Thyroid gland (tissue), 4 donors: ENCODE results near the gene CD37. TPM values are rescaled to one million over a fixed set of nuclear protein-coding genes. Genes with fewer than 3 reads are reported as not detected.
"Not testable (repeated sequence)": the region's sequence is repeated elsewhere in the genome, so short reads cannot be mapped to it uniquely, and the experiment has no call there.

Experiments
- DNase-seq, 2 donors: peaks; one replicate each; pipeline ENCODE4 v3.0.0-alpha.2; 2019
- H3K27ac ChIP-seq, 3 donors: fragments of 200-600 bp; sonication (generic); 1 replicate in 2 of 3; 2 replicates in 1 of 3; pipeline ENCODE4 v1.5.1; 2016 to 2019; ENCODE audit warnings: mild to moderate bottlenecking in 1 of 3, moderate library complexity in 1 of 3
- H3K27me3 ChIP-seq: fragments of 200-600 bp; sonication (generic); one replicate; pipeline ENCODE4 v1.5.1; 2019
- H3K36me3 ChIP-seq, 2 donors: fragments of 200-600 bp; sonication (generic); one replicate each; pipeline ENCODE4 v1.5.1; 2016 to 2019
- H3K4me1 ChIP-seq, 2 donors: fragments of 200-600 bp; sonication (generic); one replicate each; pipeline ENCODE4 v1.5.1; 2017 to 2019
- H3K4me3 ChIP-seq, 3 donors: fragments of 200-600 bp; sonication (generic); replicated peaks in 1 of 3; 1 replicate in 2 of 3; 2 replicates in 1 of 3; pipeline ENCODE4 v1.5.1; 2016; ENCODE audit warnings: mild to moderate bottlenecking in 1 of 3
- H3K9me3 ChIP-seq: fragments of 200-600 bp; sonication (generic); one replicate; pipeline ENCODE4 v1.5.1; 2017
- POLR2A ChIP-seq, 2 donors: fragments of 450-650 bp; IDR thresholded peaks; one replicate each; pipeline ENCODE4 v1.6.1; 2017; ENCODE audit warnings: antibody characterized with exemption in 2 of 2, mild to moderate bottlenecking in 2 of 2, moderate library complexity in 1 of 2
- WGBS, 2 donors: methylation state at CpG; one replicate each; pipeline ENCODE4 v1.1.5; 2017; 5-methylcytosine and 5-hydroxymethylcytosine counted together
- intact Hi-C: fragments of 100-400 bp; cut with DNase I; formaldehyde crosslinking; loops from one replicate; pipeline ENCODE4 v1.15.1; 2023
- total RNA-seq, 4 donors: library from RNA; depleted of rRNA; stranded (reverse); fragments of >200 nt; gene quantifications; one replicate each; pipeline ENCODE4 v1.2.3, GENCODE V29; 2016
- TF ChIP-seq, protein P1 (sequence below), 6 experiments: fragments of 200-600 bp in 3 of 6; fragments of 450-650 bp in 3 of 6; sonication (generic) in 3 of 6; IDR thresholded peaks; one replicate each; pipeline ENCODE4 v1.5.1; 2016 to 2019; ENCODE audit warnings: antibody characterized with exemption in 6 of 6, mild to moderate bottlenecking in 2 of 6, inconsistent platforms in 1 of 6, moderate library complexity in 1 of 6

Gene CD37
- total RNA-seq, 4 donors from 2014 or later: 2.1 to 9.7 (median 5.4) TPM

GRCh38 chr19:49366110-49366509, 30.9 kb downstream of the CD37 start:
- no peak for DNase-seq
- Histone ChIP-seq H3K36me3 (no peaks in the 10 kb centered on the region), H3K4me1 (peaks cover 8 to 17% of the 10 kb centered on the region in 2 donors), H3K27ac (no peak overlapping the region), H3K9me3 (no peaks in the 10 kb centered on the region), H3K4me3 (no peak overlapping the region), H3K27me3 (no peaks in the 10 kb centered on the region)
- intact Hi-C loops: no loop called here
- TF ChIP-seq, protein P1, sequence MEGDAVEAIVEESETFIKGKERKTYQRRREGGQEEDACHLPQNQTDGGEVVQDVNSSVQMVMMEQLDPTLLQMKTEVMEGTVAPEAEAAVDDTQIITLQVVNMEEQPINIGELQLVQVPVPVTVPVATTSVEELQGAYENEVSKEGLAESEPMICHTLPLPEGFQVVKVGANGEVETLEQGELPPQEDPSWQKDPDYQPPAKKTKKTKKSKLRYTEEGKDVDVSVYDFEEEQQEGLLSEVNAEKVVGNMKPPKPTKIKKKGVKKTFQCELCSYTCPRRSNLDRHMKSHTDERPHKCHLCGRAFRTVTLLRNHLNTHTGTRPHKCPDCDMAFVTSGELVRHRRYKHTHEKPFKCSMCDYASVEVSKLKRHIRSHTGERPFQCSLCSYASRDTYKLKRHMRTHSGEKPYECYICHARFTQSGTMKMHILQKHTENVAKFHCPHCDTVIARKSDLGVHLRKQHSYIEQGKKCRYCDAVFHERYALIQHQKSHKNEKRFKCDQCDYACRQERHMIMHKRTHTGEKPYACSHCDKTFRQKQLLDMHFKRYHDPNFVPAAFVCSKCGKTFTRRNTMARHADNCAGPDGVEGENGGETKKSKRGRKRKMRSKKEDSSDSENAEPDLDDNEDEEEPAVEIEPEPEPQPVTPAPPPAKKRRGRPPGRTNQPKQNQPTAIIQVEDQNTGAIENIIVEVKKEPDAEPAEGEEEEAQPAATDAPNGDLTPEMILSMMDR (IDR thresholded peaks at IDR 0.05): no peak
- no peak for TF ChIP-seq POLR2A (IDR thresholded peaks at IDR 0.05)

DNA sequence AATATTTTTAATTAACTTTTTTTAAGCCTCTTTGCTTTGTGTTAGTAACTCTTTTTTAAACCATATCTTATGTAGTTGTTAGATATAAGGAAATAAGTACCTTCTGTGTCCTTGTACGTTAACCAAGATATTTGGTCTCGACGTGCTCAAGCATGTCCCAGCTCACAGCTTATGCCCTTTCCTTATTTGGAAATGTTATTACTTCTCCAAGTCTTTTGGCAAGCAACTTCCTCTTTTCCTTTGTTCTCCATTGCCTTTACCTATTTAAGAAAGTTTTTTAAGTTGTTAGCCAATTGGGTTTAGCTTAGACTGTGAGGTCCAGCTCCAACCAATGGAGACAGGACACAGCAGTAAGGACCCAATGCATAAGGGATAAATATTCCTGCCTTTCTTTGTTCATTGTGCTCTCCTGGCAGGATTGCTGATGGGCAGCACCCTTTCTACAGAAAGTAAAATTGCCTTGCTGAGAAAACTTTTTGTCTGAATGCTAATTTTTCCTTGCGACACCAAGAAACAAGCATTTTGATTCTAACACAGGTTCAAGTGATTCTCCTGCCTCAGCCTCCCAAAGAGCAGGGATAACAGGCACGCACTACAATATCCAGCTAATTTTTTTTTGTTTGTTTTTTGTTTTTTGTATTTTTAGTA, 33.6 kb downstream of the CD37 start:
- intact Hi-C loops: no loop called here
- no peak for TF ChIP-seq POLR2A (IDR thresholded peaks at IDR 0.05)
- TF ChIP-seq, protein P1 (IDR thresholded peaks at IDR 0.05): no peak
- Histone ChIP-seq H3K9me3 (no peaks in the 10 kb centered on the region), H3K36me3 (no peaks in the 10 kb centered on the region), H3K27me3 (no peaks in the 10 kb centered on the region), H3K27ac (no peak overlapping the region), H3K4me1 (peaks cover 0 to 2% of the 10 kb centered on the region in 2 donors), H3K4me3 (no peak overlapping the region)
- WGBS, 2 donors: 91 to 93% methylated on average over 5 of the region's 5 CpGs
- no peak for DNase-seq

GRCh38 chr19:49371184-49371583, 36.0 kb downstream of the CD37 start:
- 79 to 91% methylated on average over 3 of the region's 3 CpGs for WGBS, 2 donors
- intact Hi-C loops: no loop called here
- Histone ChIP-seq H3K27me3 (no peaks in the 10 kb centered on the region), H3K4me1 (no peaks in the 10 kb centered on the region), H3K36me3 (no peaks in the 10 kb centered on the region), H3K9me3 (no peaks in the 10 kb centered on the region), H3K4me3 (no peak overlapping the region), H3K27ac (no peak overlapping the region)
- no peak for DNase-seq
- no peak for TF ChIP-seq POLR2A (IDR thresholded peaks at IDR 0.05)
- TF ChIP-seq, protein P1 (IDR thresholded peaks at IDR 0.05): no peak

DNA sequence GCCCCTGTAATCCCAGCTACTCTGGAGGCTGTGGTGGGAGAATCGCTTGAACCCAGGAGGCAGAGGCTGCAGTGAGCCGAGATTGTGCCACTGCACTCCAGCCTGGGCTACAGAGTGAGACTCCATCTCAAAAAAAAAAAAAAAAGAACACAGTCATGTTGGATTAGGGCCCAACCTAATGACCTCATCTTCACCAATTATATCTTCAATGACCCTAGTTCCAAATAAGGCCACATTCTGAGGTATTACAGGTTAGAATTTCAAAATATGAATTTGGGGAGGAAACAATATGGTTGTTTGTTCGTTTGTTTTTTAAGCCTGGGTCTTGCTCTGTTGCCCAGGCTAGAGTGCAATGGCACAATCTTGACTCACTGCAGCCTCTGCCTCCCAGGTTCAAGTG, 38.0 kb downstream of the CD37 start:
- intact Hi-C loops, H3K27me3 ChIP-seq, H3K4me3 ChIP-seq, H3K36me3 ChIP-seq, DNase-seq, H3K4me1 ChIP-seq, H3K27ac ChIP-seq, H3K9me3 ChIP-seq: not testable (repeated sequence)
- WGBS, 2 donors: 76 to 84% methylated on average over 3 of the region's 3 CpGs

DNA sequence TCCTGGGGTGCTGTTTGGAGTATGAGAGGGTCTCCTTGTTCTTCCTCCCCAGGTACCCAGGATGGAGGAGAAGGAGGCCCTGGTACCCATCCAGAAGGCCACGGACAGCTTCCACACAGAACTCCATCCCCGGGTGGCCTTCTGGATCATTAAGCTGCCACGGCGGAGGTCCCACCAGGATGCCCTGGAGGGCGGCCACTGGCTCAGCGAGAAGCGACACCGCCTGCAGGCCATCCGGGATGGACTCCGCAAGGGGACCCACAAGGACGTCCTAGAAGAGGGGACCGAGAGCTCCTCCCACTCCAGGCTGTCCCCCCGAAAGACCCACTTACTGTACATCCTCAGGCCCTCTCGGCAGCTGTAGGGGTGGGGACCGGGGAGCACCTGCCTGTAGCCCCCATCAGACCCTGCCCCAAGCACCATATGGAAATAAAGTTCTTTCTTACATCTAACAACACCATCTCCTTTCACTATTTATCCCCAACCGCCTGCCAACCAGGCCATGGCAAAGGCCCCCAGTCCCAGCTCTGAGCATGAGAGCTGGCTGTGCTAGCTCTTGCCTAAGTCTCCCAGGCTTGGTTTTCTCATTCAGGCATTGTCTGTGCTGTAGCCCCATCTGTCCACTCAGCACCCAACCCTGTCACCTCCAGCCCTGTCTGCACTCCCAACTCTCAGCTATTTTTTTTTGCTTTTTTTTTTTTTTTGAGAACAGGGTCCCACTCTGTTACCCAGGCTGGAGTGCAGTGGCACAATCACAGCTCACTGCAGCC, 39.6 kb downstream of the CD37 start:
- no peak for TF ChIP-seq POLR2A (IDR thresholded peaks at IDR 0.05)
- TF ChIP-seq, protein P1 (IDR thresholded peaks at IDR 0.05): no peak
- Histone ChIP-seq H3K27me3 (no peaks in the 10 kb centered on the region), H3K36me3 (no peaks in the 10 kb centered on the region), H3K27ac (no peak overlapping the region), H3K9me3 (no peaks in the 10 kb centered on the region), H3K4me3 (no peak overlapping the region), H3K4me1 (no peaks in the 10 kb centered on the region)
- DNase-seq: no peak
- intact Hi-C loops: no loop called here
- 94 to 95% methylated on average over 6 to 15 of the region's 16 CpGs for WGBS, 2 donors
